Measurements from ENCODE around the gene BAHD1. TPM values are rescaled to one million over a fixed set of nuclear protein-coding genes. Genes with fewer than 3 reads are reported as not detected.

BAHD1 gene
- total RNA-seq, 1 donor from 2014 or later: 28.4 TPM

- Mint-ChIP-seq H3K27ac (no peak overlapping the region), H3K9me3 (no peaks in the 10 kb centered on the region), H3K36me3 (ENCODE audit: low read depth) (peaks cover 37% of the 10 kb centered on the region), H3K27me3 (no peaks in the 10 kb centered on the region), H3K4me3 (no peak overlapping the region), H3K4me1 (no peaks in the 10 kb centered on the region)
- ChIA-PET POLR2A (interaction anchor here (0.6 kb wide), 1 partner anchor 17 kb away, joined by 9 read pairs; no protein-coding TSS in a partner anchor), CTCF (no interaction called here)
- no peak for TF ChIP-seq CTCF (IDR thresholded peaks at IDR 0.05)
- intact Hi-C loops (cut with micrococcal nuclease): no loop called here
- ATAC-seq (ENCODE audit: low read depth) (no peak), DNase-seq (no peak)
These were observed 25.2 kb downstream of the BAHD1 start for GRCh38 chr15:40465939-40466338.

- Mint-ChIP-seq H3K4me1 (peaks cover 2% of the 10 kb centered on the region), H3K27ac (no peak overlapping the region), H3K4me3 (no peak overlapping the region), H3K27me3 (no peaks in the 10 kb centered on the region), H3K36me3 (ENCODE audit: low read depth) (peaks cover 37% of the 10 kb centered on the region), H3K9me3 (no peaks in the 10 kb centered on the region)
- ChIA-PET POLR2A (interaction anchor here (0.6 kb wide), 1 partner anchor 17 kb away, joined by 9 read pairs; no protein-coding TSS in a partner anchor), CTCF (no interaction called here)
- no peak for ATAC-seq (ENCODE audit: low read depth)
- TF ChIP-seq CTCF (IDR thresholded peaks at IDR 0.05): no peak
- DNase-seq: no peak
- intact Hi-C loops (cut with micrococcal nuclease): no loop called here
These were observed 25.9 kb downstream of the BAHD1 start for GRCh38 chr15:40466426-40467260.

- POLR2A ChIA-PET: no interaction called here
- CTCF ChIA-PET: no interaction called here
These were observed 26.5 kb downstream of the BAHD1 start for GRCh38 chr15:40467261-40467615.

GRCh38 chr15:40468898-40469331 is 28.2 kb downstream of the BAHD1 start:
- DNase-seq (no peak), ATAC-seq (ENCODE audit: low read depth) (no peak)
- Mint-ChIP-seq H3K4me3 (no peak overlapping the region), H3K9me3 (no peaks in the 10 kb centered on the region), H3K36me3 (ENCODE audit: low read depth) (peaks cover 27% of the 10 kb centered on the region), H3K4me1 (peaks cover 10% of the 10 kb centered on the region), H3K27me3 (no peaks in the 10 kb centered on the region), H3K27ac (peak overlapping the region; percentile 35)
- CTCF ChIA-PET: no interaction called here
- intact Hi-C loops (cut with micrococcal nuclease): no loop called here
- TF ChIP-seq CTCF (IDR thresholded peaks at IDR 0.05): no peak
- POLR2A ChIA-PET: interaction anchor here (0.6 to 1.0 kb wide), 3 partner anchors 26 to 727 kb away, joined by 3 to 5 read pairs (median 3); partner anchors contain the start of gene BAHD1

More at GRCh38 chr15:40467261-40467615, 26.5 kb downstream of the BAHD1 start:
- DNase-seq (no peak), ATAC-seq (ENCODE audit: low read depth) (no peak)
- Mint-ChIP-seq H3K27me3 (no peaks in the 10 kb centered on the region), H3K4me1 (peaks cover 7% of the 10 kb centered on the region), H3K4me3 (no peak overlapping the region), H3K36me3 (ENCODE audit: low read depth) (peaks cover 34% of the 10 kb centered on the region), H3K9me3 (no peaks in the 10 kb centered on the region), H3K27ac (no peak overlapping the region)
- intact Hi-C loops (cut with micrococcal nuclease): no loop called here
- no peak for TF ChIP-seq CTCF (IDR thresholded peaks at IDR 0.05)

GRCh38 chr15:40469776-40470390 is 29.1 kb downstream of the BAHD1 start:
- ChIA-PET POLR2A (interaction anchor here (0.7 to 1.4 kb wide), 3 partner anchors 26 to 94 kb away, joined by 3 to 10 read pairs (median 3); partner anchors contain the start of genes BAHD1 and CCDC32), CTCF (interaction anchor here (1.2 kb wide), 1 partner anchor 44 kb away, joined by 3 read pairs; no protein-coding TSS in a partner anchor)
- no peak for ATAC-seq (ENCODE audit: low read depth)
- Mint-ChIP-seq H3K9me3 (no peaks in the 10 kb centered on the region), H3K36me3 (ENCODE audit: low read depth) (peaks cover 19% of the 10 kb centered on the region), H3K27me3 (no peaks in the 10 kb centered on the region), H3K4me1 (peaks cover 10% of the 10 kb centered on the region), H3K4me3 (peak overlapping the region; percentile 64), H3K27ac (peak overlapping the region; percentile 77)
- no peak for DNase-seq
- no peak for TF ChIP-seq CTCF (IDR thresholded peaks at IDR 0.05)
- intact Hi-C loops (cut with micrococcal nuclease): loop anchor here (1.0 to 2.0 kb wide), 3 partner anchors 28 to 95 kb away; partner anchors contain the start of gene CCDC32
